AG08395 (cell line): ENCODE measurements around the gene TTK.

Experiments used
- DNase-seq: peaks from one replicate; pipeline ENCODE4 v3.0.0; 2012; ENCODE audit warnings: mixed read lengths, low spot score

The TTK gene

DNA sequence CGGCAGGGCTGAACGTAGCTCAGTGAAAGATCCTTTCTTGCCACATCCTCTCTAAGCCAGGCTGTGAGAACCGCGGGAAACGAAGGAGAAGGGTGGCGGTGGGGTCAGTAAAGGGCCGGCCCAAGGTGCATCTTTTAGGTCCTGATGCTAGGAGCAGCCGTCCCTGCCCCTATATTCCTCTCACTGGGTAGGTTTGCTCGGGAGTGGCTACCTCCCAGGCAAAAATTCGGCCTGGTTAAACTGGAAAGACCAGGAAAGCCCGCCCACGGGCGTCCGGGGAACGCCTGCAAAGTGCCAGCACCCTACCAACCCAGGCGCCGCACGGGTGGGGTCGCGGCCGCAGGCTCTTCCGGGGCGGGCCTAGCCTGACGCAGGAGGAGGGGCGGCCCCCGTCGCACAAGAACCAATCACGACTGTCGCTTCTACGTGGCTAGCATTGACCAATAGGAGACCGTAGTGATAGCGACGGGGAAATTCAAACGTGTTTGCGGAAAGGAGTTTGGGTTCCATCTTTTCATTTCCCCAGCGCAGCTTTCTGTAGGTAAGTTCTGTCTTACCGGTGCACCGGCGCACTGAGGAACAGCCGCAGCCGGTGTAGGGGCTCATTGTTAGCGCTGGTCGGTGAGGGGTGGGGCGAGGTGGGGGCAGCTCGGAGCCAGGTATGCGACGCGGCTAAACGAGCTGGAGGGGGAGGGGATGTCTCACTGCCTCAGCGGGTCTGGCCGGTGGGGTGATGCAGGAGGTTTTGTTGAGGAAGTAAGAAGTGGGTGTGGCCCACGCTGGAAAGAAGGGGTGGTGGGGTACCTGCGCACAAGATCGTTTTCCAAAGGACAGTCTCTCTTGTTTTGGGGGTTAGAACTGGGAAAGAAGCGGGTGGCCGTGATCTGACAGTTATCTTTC lies at the start of gene TTK:
Gene TTK, plus strand, starts transcription at position 477 of the 900 bp plus-strand sequence. CDS start 1,195 bp downstream, outside the sequence.
- DNase-seq = peak; percentile 97

GRCh38 chr6:79954849-79955248 lies 49.6 kb upstream of the TTK start:
- DNase-seq = no peak

GRCh38 chr6:79964607-79965081 lies 39.8 kb upstream of the TTK start:
- DNase-seq = no peak

GRCh38 chr6:79967178-79967577 lies 37.3 kb upstream of the TTK start:
- no peak for DNase-seq

DNA sequence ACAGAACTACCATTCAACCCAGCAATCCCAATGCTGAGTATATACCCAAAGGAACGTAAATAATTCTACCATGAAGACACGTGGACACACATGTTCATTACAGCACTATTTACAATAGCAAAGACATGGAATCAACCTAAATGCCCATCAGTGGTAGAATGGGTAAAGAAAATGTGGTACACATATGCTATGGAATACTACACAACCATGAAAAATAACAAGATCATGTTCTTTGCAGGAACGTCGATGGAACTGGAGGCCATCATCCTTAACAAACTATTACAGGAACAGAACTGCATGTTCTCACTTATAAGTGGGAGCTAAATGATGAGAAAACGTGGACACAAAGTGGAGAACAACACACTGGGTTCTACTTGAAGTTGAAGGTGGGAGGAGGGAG lies 34.7 kb upstream of the TTK start:
- DNase-seq = no peak

GRCh38 chr6:79971193-79971592 lies 33.3 kb upstream of the TTK start:
- no peak for DNase-seq

GRCh38 chr6:79981652-79982051 lies 22.8 kb upstream of the TTK start:
- no peak for DNase-seq

- DNase-seq = peak; percentile 13
These were observed 20.2 kb upstream of the TTK start for GRCh38 chr6:79984261-79984660.

GRCh38 chr6:79985128-79985527 lies 19.3 kb upstream of the TTK start:
- no peak for DNase-seq

- DNase-seq = no peak
These were observed 14.8 kb upstream of the TTK start for GRCh38 chr6:79989641-79990040.

- DNase-seq = no peak
These were observed 11.2 kb upstream of the TTK start for GRCh38 chr6:79993012-79993910.

DNA sequence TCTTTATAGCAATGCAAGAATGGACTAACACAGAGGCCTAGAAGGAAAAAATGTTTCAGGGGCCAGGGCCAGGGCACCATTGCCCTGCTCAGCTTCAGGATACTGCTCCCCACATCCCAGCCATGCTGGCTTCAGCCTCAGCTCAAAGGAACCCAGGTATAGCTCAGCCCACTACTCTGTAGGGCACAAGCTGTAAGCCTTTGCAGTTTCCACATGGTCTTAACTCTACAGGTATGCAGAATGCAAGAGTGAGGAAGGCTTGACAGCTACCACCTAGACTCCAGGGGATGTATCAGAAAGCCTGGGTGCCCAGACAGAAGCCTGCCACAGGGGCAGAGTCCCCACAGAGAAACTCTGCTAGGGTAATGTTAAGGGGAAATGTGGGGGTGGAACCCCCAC lies 10.5 kb upstream of the TTK start:
- DNase-seq = no peak

- no peak for DNase-seq
These were observed 6.7 kb upstream of the TTK start for GRCh38 chr6:79997728-79998127.

DNA sequence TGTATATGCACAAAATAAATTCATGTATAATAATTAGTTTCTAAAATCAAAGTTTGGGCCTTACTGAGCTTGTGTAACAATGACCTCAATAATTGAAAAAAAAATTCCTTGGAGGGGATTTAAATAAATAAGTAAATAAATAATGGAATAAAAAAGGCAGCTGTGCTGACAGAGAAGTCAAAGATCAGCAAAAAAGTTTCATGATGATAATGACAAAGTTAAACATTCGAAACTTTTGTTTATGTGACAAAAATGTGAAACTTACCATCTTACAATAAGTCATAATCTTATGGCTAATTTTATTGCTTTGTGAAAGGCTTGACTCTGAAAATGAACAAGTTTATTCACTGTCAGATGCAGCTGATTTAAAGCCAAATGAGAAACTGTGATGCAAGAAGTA lies 3.1 kb upstream of the TTK start:
- DNase-seq = no peak

DNA sequence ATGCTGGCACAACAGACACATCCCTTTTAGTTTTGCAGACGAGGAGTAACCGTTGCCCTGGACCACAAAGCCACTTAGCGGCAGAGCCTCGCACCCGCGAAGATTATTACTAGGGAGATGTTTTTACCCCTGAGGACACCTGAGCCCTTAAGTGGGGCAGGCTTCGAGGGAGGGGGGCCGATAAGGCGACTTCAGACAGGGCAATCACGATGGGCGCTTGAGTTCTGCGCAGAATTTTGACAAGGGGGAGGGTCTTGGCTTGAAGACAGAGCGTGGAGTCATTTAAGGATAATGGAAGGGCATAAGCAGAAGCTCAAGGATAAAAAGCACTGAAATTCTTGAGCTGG lies 650 bp upstream of the TTK start:
- no peak for DNase-seq

GRCh38 chr6:80005406-80005805 lies 957 bp downstream of the TTK start:
- no peak for DNase-seq

DNA sequence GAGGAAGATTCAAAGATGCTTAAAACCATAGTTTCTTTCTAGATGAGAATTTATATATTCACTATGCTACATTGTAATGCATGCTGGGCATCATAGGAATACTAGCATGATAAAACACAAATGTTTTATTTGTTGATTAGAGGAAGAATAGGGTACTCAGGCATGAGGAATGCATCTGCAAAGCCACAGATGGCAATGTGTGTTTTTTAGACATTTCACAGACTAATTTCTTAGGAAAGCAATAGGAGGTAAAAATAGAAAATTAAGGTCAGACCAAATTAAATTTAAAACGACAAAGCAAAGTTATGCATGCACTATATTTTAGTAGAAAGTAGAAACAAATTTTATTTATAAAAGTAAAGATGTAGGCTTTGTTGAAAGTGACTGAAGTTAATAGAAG lies 2.1 kb downstream of the TTK start:
- no peak for DNase-seq

GRCh38 chr6:80009531-80009930 lies 5.1 kb downstream of the TTK start:
- DNase-seq = no peak

DNA sequence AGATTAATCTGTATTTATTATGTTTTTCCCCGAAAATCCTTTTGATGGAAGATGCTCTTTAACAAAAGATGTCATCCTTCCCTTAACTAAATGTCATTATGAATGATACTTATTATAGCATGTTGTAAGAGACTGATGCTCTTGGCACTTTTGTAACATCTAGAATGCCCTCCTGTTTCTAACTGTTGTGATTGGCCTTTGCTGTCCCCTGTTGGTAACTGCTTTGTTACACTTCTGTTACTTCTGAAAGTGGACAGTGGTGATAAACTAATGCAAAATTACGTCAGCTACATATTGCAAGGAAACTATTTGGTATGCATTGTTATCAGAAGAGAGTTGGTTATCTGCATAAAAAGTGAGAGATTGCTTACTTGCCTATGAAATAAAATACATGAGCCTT lies 5.8 kb downstream of the TTK start:
- DNase-seq = no peak

- no peak for DNase-seq
These were observed 11.5 kb downstream of the TTK start for GRCh38 chr6:80015839-80016435.

GRCh38 chr6:80020381-80021120 lies 16.1 kb downstream of the TTK start:
- no peak for DNase-seq

DNA sequence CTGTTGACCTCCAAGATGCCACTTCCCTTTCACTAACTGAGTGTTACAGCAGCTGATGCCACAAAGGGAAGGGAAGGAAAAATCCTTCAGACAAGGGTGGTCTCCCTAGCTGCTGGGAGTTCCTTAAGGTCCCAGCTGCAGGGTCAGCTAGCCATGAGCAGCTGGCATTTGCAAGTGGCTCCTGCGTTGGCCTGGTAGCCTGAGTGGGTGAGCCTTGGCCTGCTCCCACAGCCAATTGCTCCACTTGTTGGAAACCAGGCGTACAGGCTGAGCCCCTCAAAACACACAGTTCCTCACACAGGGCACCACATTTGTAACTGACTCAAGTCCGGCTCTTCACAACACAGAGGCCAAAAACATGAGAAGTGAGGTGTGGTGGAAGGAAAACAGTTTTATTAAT lies 16.7 kb downstream of the TTK start:
- DNase-seq = no peak
